NT2/D1 (cell line): ENCODE measurements around the gene SBDS.
A peak's percentile ranks its signal among the peaks of the same experiment; 100 is the strongest.

Source experiments
- DNase-seq: peaks from one replicate; pipeline ENCODE4 v3.0.0-alpha.2; 2011; ENCODE audit warnings: low read depth, low spot score
- H3K27me3 ChIP-seq: 2 replicates; pipeline ENCODE4 v1.6.0; 2011; ENCODE audit warnings: mild to moderate bottlenecking; ENCODE audit not compliant: insufficient read length, insufficient read depth
- H3K36me3 ChIP-seq: 2 replicates; pipeline ENCODE4 v1.6.1; 2011; ENCODE audit warnings: mild to moderate bottlenecking, low read length, mixed read lengths; ENCODE audit not compliant: insufficient read depth, insufficient read length
- H3K4me1 ChIP-seq: 2 replicates; pipeline ENCODE4 v1.5.1; 2011; ENCODE audit not compliant: insufficient read depth, insufficient read length
- H3K4me3 ChIP-seq: 2 replicates; pipeline ENCODE4 v1.5.1; 2011; ENCODE audit warnings: low read depth; ENCODE audit not compliant: insufficient read length
- H3K9ac ChIP-seq: 2 replicates; pipeline ENCODE4 v1.6.0; 2011; ENCODE audit warnings: low read depth; ENCODE audit not compliant: insufficient read length
- H3K9me3 ChIP-seq: 2 replicates; pipeline ENCODE4 v1.5.1; 2011; ENCODE audit warnings: mild to moderate bottlenecking, low read length; ENCODE audit not compliant: insufficient read depth
- SUZ12 ChIP-seq: IDR thresholded peaks from 2 replicates; pipeline ENCODE4 v1.6.1; 2011; ENCODE audit not compliant: insufficient read length, insufficient read depth; ENCODE audit errors: extremely low read depth
- YY1 ChIP-seq: IDR thresholded peaks from 2 replicates; pipeline ENCODE4 v1.6.1; 2011; ENCODE audit not compliant: insufficient read length, insufficient read depth
- ZNF274 ChIP-seq: IDR thresholded peaks from 2 replicates; pipeline ENCODE4 v1.6.1; 2011; ENCODE audit warnings: mild to moderate bottlenecking, low read depth, low read length

The SBDS gene

GRCh38 chr7:66958538-66959350, 36.6 kb downstream of the SBDS start:
- H3K36me3 ChIP-seq: peaks cover 63% of the 10 kb centered on the region
- TF ChIP-seq ZNF274 (no peak), SUZ12 (no peak), YY1 (no peak)
- H3K9ac ChIP-seq: no peak overlapping the region
- peaks cover 2% of the 10 kb centered on the region for H3K4me1 ChIP-seq
- DNase-seq: no peak
- H3K4me3 ChIP-seq: no peak overlapping the region
- H3K9me3 ChIP-seq: no peaks in the 10 kb centered on the region
- no peaks in the 10 kb centered on the region for H3K27me3 ChIP-seq

GRCh38 chr7:66957595-66958290, 37.6 kb downstream of the SBDS start:
- Histone ChIP-seq H3K9me3 (0 out of 2 replicates have a peak, but pooled peaks cover 2% of the 10 kb centered on the region), H3K9ac (no peak overlapping the region), H3K27me3 (no peaks in the 10 kb centered on the region), H3K4me3 (no peak overlapping the region), H3K36me3 (peaks cover 73% of the 10 kb centered on the region), H3K4me1 (peaks cover 2% of the 10 kb centered on the region)
- DNase-seq: no peak
- TF ChIP-seq YY1: no peak
- TF ChIP-seq SUZ12: no peak
- TF ChIP-seq ZNF274: no peak

- no peak for DNase-seq
- H3K4me1 ChIP-seq: peaks cover 3% of the 10 kb centered on the region
- TF ChIP-seq YY1: no peak
- TF ChIP-seq ZNF274: no peak
- TF ChIP-seq SUZ12: no peak
- no peak overlapping the region for H3K4me3 ChIP-seq
- no peaks in the 10 kb centered on the region for H3K27me3 ChIP-seq
- H3K9me3 ChIP-seq: 0 out of 2 replicates have a peak, but pooled peaks cover 6% of the 10 kb centered on the region
- peaks cover 95% of the 10 kb centered on the region for H3K36me3 ChIP-seq
- H3K9ac ChIP-seq: no peak overlapping the region
Observed at GRCh38 chr7:66953044-66953427, 42.4 kb downstream of the SBDS start.

- Histone ChIP-seq H3K4me1 (peaks cover 3% of the 10 kb centered on the region), H3K9ac (no peak overlapping the region), H3K9me3 (0 out of 2 replicates have a peak, but pooled peaks cover 6% of the 10 kb centered on the region), H3K27me3 (no peaks in the 10 kb centered on the region), H3K4me3 (no peak overlapping the region), H3K36me3 (peaks cover 94% of the 10 kb centered on the region)
- no peak for TF ChIP-seq ZNF274
- no peak for TF ChIP-seq SUZ12
- TF ChIP-seq YY1: no peak
- peak; percentile 42 for DNase-seq
Observed at GRCh38 chr7:66952343-66953043, 42.9 kb downstream of the SBDS start.

- DNase-seq: no peak
- Histone ChIP-seq H3K36me3 (peaks cover 87% of the 10 kb centered on the region), H3K9ac (no peak overlapping the region), H3K4me3 (no peak overlapping the region), H3K4me1 (peaks cover 3% of the 10 kb centered on the region), H3K9me3 (0 out of 2 replicates have a peak, but pooled peaks cover 6% of the 10 kb centered on the region), H3K27me3 (no peaks in the 10 kb centered on the region)
- TF ChIP-seq YY1 (no peak), ZNF274 (no peak), SUZ12 (no peak)
Observed at GRCh38 chr7:66950763-66951162, 44.6 kb downstream of the SBDS start.

GRCh38 chr7:66950311-66950710, 45.1 kb downstream of the SBDS start:
- Histone ChIP-seq H3K4me3 (no peak overlapping the region), H3K9me3 (0 out of 2 replicates have a peak, but pooled peaks cover 6% of the 10 kb centered on the region), H3K36me3 (peaks cover 84% of the 10 kb centered on the region), H3K9ac (no peak overlapping the region), H3K27me3 (no peaks in the 10 kb centered on the region), H3K4me1 (peaks cover 3% of the 10 kb centered on the region)
- DNase-seq: no peak
- TF ChIP-seq ZNF274: no peak
- TF ChIP-seq SUZ12: no peak
- no peak for TF ChIP-seq YY1

GRCh38 chr7:66948480-66949109, 46.8 kb downstream of the SBDS start:
- Histone ChIP-seq H3K4me3 (no peak overlapping the region), H3K36me3 (peaks cover 83% of the 10 kb centered on the region), H3K9me3 (0 out of 2 replicates have a peak, but pooled peaks cover 6% of the 10 kb centered on the region), H3K27me3 (no peaks in the 10 kb centered on the region), H3K4me1 (peaks cover 3% of the 10 kb centered on the region), H3K9ac (no peak overlapping the region)
- DNase-seq: no peak
- TF ChIP-seq ZNF274 (no peak), SUZ12 (no peak), YY1 (no peak)
